NCI-H510A (cell line): ENCODE data around the gene SSBP4.

Experiments used
- DNase-seq: peaks from one replicate; lab custom pipeline; 2025; lab: John Stamatoyannopoulos, UW

The SSBP4 gene

GRCh38 chr19:18421371-18421959, 2.3 kb downstream of the SSBP4 start:
- DNase-seq: no peak

GRCh38 chr19:18422530-18423191, 3.5 kb downstream of the SSBP4 start:
- DNase-seq: no peak

DNA sequence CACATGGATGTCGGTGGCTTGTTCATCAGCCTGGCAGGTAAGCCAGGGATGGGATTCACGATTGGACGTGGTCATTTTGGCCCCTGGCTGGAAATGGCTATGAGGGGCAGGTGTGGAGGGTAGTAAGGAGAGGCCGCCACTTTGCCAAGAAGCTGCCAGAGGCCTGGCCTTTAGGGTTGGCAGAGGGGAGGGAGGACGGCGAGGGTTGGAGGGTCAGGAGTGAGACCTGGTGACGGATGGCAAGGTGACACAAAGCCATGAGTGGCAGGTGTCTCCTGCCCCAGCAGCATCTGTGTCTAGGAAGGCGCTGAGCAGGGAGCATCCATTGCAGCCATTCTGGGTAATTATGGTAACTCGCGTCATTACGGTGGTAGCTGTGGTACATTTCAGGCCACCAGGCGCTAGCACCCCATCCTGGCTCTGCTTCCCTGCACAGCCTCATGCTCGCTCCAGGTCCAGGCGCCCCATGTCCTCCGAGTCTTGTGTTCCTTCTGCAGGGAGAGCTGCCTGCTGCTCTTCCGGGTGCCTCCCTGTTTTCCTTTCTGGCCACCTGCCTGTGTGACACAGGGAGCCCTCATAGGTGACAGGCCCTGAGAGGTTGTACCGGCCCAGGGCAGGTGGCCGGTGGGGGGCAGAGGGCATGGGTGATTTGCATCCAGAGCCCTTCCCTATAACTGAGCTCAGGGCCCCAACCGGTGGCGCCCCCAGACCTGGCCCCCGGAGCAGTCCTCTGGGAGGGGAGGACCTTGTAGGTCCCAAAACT, 4.2 kb downstream of the SSBP4 start:
- no peak for DNase-seq

- no peak for DNase-seq
Measured at GRCh38 chr19:18424122-18424889, 5.1 kb downstream of the SSBP4 start.

DNA sequence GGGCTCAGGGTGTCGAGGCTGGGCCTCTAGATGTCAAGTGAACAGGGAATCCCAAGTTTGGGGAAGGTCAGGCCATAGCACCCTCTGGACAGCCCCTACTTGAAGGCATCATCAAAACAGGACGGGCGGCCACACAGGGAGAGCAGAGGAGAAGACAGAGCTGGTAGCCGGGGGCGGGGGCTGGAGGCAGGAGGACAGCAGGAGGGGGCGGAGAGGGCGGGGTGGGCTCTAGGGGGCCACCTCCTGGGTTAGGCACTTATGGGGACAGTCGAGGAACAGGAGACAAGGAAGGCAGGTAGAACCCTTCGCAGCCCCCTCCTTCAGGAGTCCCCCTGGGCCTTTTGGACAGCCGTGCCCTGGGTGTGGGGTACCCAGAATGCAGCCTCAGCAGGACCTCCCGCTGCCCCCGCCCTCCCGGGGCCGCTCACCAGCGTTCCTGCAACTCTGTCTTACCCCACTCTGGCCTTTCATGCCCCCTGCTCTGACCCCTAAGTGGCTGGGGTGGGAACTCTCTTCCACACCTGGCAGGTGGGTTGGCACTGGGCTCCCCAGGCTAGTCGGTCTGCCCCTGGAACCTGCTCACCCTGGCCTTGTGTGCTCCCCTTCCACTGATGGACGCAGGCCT, 5.8 kb downstream of the SSBP4 start:
- DNase-seq: no peak

DNA sequence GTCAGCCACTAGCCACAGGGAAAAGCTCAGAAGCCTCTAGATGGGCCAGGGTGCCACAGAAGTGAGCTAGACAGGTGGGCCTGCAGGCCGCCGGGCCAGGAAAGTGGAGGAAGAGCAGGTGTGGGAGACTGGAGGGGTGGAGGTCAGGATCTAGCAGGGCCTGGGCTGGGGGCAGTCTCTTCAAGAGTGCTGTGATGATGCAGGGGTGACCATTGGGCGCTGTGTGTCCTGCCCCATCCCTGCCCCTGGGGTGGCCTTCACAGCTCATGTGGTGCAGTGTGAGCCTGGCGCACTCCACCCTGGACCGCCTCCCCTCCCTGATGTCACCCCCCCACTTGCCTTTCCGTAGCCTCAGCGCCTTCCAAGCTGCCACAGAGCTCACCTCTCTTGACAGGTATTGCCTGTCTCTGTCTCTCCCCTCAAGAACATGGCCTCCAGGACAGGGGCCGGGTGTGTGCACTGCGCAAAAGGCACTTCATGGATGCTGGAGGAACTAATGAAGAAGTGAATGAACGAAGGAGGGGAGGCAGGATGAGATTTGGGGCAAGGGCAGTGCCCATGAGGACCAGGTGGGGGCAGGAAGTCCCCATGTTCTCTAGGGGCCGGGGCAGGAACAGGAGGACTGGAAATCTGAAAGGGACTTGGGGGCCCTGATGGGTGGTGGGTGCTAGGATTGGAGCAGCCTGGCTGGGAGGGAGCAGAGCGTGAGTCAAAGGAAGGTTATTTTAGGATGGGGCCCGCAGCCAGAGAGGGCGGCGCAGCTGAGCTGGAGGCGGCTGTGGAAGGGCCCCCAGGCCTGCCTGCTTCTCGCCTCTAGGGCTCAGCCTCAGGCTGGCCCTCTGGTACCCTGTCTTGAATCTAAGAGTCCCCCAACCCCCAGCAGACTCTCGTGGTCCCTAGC, 6.6 kb downstream of the SSBP4 start:
- no peak for DNase-seq

DNA sequence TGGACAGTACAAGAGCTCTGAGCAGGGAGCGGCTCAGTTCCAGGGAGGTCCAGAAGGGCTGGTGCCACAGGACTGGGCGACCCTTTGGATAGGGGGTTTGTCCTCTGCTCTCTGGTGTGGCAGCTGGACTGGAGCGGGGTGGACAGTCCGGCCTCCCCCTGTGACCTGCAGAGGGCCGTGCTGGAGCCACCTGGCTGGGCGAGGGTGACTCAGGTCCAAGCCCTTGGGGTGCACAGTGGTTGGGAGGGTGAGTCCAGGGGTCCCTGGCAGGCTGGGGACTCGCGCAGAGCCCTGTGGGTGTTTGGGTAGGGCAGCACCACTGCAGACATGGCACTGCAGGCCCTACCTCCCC, 7.2 kb downstream of the SSBP4 start:
- no peak for DNase-seq

- DNase-seq: no peak
Measured at GRCh38 chr19:18427080-18427742, 8.0 kb downstream of the SSBP4 start.

- DNase-seq: no peak
Measured at GRCh38 chr19:18427743-18428113, 8.5 kb downstream of the SSBP4 start.

DNA sequence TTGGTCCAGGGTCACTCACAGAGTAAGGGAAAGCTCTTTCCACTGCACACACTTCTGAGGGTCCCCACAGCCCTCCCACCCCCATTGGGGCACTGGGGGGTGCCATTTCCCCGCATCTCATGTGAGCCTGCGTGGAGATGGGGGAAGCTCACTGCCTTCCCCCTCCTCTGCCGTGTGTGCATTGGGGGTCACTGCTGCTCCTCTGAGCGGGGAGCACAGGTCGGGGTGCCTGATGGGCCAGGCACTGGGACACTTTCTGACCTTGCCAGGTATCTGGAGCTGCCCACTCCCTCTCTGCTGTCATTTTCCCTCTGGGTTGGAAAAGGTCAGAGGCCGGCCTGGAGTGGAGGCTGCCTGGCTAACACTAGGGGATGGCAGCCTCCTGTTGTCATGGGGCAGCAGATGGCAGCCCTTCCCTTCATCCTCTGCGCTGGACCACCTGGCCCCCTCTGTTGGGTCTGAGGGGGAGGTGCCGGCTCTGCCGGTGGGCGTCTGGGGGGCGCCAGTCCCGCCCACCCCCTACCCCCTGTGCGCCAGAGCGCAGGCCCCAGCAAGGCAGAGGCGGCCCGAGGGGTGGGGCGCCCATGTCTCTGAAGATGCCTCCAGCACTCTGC, 9.1 kb downstream of the SSBP4 start:
- no peak for DNase-seq

- DNase-seq: peak; percentile 89
Measured at GRCh38 chr19:18428787-18429674, 9.8 kb downstream of the SSBP4 start.

DNA sequence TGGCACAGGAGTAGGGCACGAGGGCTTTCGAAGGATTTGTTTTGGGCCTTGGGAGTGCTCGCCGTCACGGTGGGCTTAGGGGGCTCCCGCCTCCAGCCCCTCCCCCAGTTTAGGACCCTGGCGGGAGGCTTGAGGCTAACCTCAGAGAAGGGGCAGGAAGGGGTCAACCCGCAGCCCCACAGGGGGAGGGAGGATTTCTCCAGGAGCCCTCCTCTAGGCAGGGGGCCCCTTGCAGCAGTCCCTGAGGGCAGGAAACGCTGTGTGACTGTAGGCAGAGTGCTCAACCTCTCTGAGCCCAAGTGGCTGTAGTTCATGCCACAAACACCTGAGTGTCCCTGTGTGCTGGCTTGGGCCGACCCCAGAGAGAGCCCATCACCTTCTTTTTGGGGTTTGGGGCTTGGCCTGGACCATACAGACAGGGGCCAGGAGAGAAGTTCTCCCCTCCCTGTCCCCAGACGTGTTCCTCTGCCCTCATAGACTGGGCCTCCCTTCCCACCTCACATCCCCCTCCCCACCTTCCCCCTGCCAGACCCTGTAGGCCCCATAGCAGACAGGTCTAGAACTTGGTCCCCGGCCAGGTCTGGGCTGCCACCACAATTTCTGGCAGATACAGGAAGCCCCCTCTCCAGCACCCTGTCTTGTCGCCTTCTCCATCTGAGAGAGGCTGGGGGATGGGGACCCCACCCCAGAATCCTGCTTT, 10.7 kb downstream of the SSBP4 start:
- no peak for DNase-seq

DNA sequence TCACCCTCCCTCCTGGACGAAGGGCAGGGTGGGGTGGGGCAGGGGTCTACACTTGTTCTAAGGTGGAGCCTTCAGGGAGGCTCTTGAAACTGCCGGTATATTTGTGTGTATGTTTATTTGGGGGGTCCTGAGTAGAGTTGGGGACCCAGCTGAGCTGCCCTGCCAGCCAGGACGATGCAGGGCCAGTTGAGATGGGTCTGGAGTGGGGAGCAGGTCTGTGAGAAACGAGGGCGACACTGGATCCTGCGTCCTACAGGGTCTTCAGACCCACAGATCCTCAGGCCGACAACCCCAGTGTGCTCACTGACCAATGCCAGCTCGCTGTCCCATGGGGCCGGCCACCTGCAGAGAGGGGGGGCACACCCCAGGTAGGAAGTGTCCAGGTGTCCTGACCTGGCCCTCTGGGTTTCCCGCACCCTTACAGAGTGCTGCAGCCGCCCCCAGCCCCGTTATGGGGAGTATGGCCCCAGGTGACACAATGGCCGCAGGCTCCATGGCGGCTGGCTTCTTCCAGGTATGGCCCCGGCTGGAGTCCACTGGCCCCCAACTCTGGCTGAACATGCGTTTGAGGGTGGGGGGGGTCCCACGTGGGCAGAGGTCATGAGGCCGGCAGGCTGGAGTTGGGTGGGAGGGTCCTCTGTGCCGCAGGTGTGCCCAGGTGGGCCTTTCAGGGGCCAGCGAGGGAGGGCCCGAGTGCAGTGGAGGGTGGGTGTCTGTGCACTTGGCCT, 11.4 kb downstream of the SSBP4 start:
- DNase-seq: no peak

DNA sequence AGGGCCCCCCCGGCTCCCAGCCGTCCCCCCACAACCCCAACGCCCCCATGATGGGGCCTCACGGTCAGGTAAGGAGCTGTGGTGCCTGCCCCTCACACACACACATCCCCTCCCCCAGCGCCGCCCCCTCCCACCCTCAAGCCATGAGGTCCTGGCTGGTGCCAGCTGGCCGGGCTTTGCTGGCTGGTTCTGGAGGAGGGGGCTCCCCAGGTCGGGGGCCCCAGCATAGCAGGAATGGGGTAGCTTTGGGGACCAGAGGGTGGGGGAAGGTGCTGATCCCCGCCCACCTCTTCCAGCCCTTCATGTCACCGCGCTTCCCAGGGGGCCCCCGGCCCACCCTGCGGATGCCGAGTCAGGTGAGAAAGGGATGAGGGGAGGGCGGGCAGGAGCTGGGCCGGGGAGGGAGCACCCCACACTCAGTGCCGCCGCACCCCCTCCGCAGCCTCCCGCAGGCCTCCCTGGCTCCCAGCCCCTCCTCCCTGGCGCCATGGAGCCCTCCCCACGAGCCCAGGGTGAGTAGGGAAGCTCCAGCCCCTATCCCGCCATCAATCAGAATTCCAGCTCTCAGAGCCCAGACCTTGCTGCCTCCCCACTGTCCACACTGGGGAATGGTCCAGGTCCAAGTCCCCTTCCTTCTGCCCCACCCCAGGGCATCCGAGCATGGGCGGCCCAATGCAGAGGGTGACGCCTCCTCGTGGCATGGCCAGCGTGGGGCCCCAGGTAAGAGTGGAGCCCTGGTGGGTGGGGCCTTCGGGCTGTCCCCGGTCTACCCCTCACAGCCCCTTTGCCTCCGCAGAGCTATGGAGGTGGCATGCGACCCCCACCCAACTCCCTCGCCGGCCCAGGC, 12.4 kb downstream of the SSBP4 start:
- no peak for DNase-seq

GRCh38 chr19:18432275-18433014, 13.2 kb downstream of the SSBP4 start:
- no peak for DNase-seq

- DNase-seq: no peak
Measured at GRCh38 chr19:18433015-18433691, 14.0 kb downstream of the SSBP4 start.
